ENCODE data around the gene HDAC4. TPM values are rescaled to one million over a fixed set of nuclear protein-coding genes. Genes with fewer than 3 reads are reported as not detected.

Gene HDAC4
- total and polyA plus RNA-seq, 10 of the 15 experiments (the other 5 are each of a cell fraction or from before 2014, with no cell fraction given): 0.22 to 15.7 (median 4.8) TPM

DNA sequence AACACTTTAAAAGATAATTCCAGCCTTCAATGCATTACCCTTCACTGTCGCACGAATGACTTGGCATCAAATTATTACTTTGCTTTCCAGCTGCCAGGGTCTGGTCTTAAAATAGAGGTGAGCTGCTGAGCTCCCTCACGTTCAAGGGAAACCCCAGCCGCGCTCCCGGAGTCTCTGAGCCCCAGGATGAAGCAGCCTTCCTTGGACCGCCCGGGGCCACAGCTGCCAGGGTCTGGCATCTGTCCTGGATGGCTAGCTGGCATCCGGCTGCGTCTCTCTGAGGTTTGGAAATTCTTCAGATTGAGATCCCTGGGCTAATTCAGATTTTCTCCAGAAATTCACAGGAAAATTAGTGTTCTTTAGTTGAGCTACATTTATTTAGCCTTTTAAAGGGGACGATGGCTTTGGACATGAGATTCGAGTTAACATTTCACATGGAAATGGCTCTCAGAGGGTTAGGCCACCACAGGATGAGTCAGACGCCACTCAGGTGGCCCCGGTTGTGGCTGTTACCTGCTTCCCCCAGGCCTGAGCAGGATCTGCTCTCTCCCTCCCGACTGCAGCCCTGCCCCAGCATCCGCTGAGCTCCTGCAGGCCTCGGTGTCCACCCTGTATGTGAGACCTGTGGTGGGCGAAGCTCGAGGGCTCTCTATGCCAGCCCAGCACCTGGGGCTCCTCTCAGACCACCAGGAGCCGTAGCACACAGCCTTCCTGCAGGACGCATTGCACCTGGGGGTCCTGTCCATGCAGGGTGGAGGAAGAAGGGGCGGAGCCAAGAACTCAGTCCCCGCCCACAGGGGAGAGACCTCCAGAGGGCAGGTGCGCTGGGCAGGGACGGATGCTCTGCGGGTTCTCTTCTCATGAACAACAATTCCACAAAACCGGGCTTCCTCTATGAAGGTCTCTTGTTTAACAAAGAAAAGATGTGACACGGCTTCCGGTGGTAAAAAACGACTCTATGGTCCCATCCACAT is 297.4 kb downstream of the HDAC4 start (continued):
- no peak for TF ChIP-seq ZBTB11 (CRISPR knock-in tag; IDR thresholded peaks at IDR 0.05)
- TF ChIP-seq CREB1 (IDR thresholded peaks at IDR 0.05; ENCODE audit: low read depth): no peak
- no peak for TF ChIP-seq CTCF (IDR thresholded peaks at IDR 0.05 in 2 of 3, conservative IDR thresholded peaks at IDR 0.05 in 1 of 3; ENCODE audit: control insufficient read depth in 2 of 3, extremely low read depth in 1 of 3, insufficient read depth in 1 of 3, low read depth in 3 of 3, low read length in 3 of 3)
- TF ChIP-seq BCL11A (IDR thresholded peaks at IDR 0.05; ENCODE audit: low read depth, low read length): no peak
- no peak for TF ChIP-seq STAT3 (IDR thresholded peaks at IDR 0.05; ENCODE audit: low read depth, low read length)
- TF ChIP-seq RB1 (IDR thresholded peaks at IDR 0.05; ENCODE audit: borderline replicate concordance): no peak
- TF ChIP-seq MTA2 (IDR thresholded peaks at IDR 0.05; ENCODE audit: low read depth): no peak
- TF ChIP-seq, protein P1, sequence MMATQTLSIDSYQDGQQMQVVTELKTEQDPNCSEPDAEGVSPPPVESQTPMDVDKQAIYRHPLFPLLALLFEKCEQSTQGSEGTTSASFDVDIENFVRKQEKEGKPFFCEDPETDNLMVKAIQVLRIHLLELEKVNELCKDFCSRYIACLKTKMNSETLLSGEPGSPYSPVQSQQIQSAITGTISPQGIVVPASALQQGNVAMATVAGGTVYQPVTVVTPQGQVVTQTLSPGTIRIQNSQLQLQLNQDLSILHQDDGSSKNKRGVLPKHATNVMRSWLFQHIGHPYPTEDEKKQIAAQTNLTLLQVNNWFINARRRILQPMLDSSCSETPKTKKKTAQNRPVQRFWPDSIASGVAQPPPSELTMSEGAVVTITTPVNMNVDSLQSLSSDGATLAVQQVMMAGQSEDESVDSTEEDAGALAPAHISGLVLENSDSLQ (IDR thresholded peaks at IDR 0.05): no peak

Data from GM12878 (cell line).